GM12872 (cell line): ENCODE results near the gene NPTXR.

Source experiments
- CTCF ChIP-seq: IDR thresholded peaks from 3 replicates; pipeline ENCODE4 v1.5.1; 2011; ENCODE audit warnings: low read depth, mild to moderate bottlenecking, low read length, moderate library complexity; ENCODE audit not compliant: insufficient read depth

NPTXR gene

GRCh38 chr22:38867471-38868285, 23.9 kb upstream of the NPTXR start:
- TF ChIP-seq CTCF, result no peak

GRCh38 chr22:38867124-38867455, 23.3 kb upstream of the NPTXR start:
- no peak for TF ChIP-seq CTCF

- TF ChIP-seq CTCF, result no peak
Measured at GRCh38 chr22:38866399-38867123, 22.7 kb upstream of the NPTXR start.

GRCh38 chr22:38866024-38866398, 22.2 kb upstream of the NPTXR start:
- no peak for TF ChIP-seq CTCF

- no peak for TF ChIP-seq CTCF
Measured at GRCh38 chr22:38865201-38866023, 21.6 kb upstream of the NPTXR start.

- no peak for TF ChIP-seq CTCF
Measured at GRCh38 chr22:38864361-38865191, 20.7 kb upstream of the NPTXR start.
